Activated CD8-positive, alpha-beta memory T cell treated with anti-CD3 and anti-CD28 coated beads, Interleukin-2, amount 50 U/mL, for 1 hour (primary cell): Measurements from ENCODE around the gene MEIOB.
"Not testable (repeated sequence)": the region's sequence is repeated elsewhere in the genome, so short reads cannot be mapped to it uniquely, and the experiment has no call there.

Experiments
- DNase-seq: peaks from one replicate; pipeline ENCODE4 v3.0.0-alpha.2; 2020; ENCODE audit errors: extremely low read depth

Gene MEIOB, protein sequence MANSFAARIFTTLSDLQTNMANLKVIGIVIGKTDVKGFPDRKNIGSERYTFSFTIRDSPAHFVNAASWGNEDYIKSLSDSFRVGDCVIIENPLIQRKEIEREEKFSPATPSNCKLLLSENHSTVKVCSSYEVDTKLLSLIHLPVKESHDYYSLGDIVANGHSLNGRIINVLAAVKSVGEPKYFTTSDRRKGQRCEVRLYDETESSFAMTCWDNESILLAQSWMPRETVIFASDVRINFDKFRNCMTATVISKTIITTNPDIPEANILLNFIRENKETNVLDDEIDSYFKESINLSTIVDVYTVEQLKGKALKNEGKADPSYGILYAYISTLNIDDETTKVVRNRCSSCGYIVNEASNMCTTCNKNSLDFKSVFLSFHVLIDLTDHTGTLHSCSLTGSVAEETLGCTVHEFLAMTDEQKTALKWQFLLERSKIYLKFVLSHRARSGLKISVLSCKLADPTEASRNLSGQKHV

DNA sequence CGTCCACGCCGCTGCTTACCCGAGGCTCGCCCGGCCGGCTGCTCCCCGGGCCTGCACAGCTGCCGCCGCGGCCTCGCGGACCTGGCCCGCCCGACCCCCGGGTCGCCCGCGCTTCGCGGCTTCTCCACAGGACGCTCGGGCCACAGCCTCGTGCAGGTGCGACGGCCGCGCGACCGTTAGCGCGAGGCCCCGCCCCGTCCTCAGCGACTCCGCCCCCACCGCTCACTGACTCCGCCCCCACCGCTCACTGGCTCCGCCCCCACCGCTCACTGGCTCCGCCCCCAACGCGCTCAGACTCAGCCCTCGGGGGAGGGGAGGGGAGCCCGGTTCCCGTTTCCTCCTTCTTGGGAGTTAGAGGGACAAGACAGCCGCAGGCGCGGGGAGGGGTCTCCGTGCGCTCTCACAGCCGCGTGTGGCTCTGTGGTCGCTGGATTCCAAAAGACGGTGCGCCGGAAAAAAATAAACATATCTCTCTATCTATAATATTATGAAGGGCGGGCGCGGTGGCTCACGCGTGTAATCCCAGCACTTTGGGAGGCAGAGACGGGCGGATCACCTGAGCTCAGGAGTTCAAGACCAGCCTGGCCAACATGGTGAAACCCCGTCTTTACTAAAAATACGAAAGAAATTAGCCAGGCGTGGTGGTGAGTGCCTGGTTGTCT, at the start of gene MEIOB:
MEIOB (minus strand) TSS at position 191 of the 662 bp plus-strand sequence. CDS start 3,989 bp downstream, outside the sequence.
- DNase-seq: no peak

GRCh38 chr16:1920727-1921171, 48.8 kb upstream of the MEIOB start:
- no peak for DNase-seq

GRCh38 chr16:1920122-1920521, 48.2 kb upstream of the MEIOB start:
- not testable (repeated sequence) for DNase-seq

DNA sequence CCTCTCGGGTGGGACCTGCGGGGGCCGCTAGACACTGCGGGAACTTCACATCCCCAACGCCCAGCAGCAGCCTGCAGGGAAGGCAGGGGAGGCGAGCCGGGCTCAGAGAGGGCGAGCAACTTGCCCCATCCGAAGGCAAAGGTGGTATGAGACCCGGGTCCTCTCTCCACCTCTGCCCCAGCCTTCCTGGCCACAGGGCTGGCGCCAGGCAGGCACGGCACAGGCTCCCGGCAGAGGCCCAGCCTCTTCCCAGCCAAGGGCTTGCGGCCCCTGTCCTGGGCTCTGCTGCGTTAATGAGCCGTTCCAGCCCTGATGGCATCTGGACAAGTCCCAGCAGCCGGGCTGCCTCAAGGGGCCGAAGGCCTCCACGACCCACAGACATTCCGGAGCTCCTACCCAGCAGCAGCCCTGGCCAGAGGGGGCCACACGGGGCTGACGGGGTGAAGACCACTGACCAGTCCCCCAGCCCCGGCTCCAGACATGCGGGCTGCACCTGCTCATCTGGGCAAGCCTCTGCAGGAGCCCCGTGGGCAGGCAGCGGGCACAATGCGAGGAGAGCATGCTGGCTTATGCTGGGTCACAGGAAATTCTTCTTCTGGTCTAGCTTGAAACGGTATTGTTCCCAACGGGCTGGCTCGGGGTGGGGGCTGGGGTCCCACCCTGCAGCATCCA, 47.5 kb upstream of the MEIOB start:
- no peak for DNase-seq

- no peak for DNase-seq
These were observed 46.7 kb upstream of the MEIOB start, which contains the start of gene HS3ST6 for GRCh38 chr16:1918351-1919326. Gene HS3ST6 (minus strand): TSS chr16:1918415. CDS start chr16:1918323, 92 bp downstream.

- no peak for DNase-seq
These were observed 45.8 kb upstream of the MEIOB start for GRCh38 chr16:1917665-1918350.

DNA sequence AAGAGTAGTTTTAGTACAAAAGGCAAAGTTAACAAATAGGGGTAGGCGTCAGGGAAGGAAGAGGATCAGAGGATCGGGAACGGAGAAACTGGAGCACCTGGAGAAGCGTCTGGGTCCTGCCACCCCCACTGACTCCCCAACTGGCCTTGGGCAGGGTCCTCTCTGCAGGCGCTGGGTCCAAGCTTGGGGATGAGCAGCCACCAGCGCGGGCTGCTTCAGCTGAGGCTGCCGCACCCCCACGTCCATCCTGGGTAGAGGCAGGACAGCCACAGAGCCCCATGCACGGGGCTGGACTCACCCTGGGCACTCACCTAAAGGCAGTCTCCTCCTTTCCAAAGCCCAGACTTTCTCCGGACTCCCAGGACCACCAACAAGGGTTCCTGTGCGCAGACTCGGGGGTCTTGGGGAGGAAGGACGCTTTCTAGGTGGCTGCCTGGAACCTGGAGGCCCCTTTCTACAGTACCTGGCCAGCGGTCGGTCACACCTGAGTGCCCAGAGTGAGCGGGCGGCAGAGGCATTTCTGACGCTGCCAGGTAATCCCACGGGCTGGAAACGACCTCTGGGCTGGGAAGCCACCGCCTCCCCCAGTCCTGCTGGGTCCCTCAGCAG, 45.2 kb upstream of the MEIOB start:
- no peak for DNase-seq

GRCh38 chr16:1916640-1916990, 44.7 kb upstream of the MEIOB start:
- DNase-seq: no peak

- no peak for DNase-seq
These were observed 44.0 kb upstream of the MEIOB start for GRCh38 chr16:1915732-1916639.

DNA sequence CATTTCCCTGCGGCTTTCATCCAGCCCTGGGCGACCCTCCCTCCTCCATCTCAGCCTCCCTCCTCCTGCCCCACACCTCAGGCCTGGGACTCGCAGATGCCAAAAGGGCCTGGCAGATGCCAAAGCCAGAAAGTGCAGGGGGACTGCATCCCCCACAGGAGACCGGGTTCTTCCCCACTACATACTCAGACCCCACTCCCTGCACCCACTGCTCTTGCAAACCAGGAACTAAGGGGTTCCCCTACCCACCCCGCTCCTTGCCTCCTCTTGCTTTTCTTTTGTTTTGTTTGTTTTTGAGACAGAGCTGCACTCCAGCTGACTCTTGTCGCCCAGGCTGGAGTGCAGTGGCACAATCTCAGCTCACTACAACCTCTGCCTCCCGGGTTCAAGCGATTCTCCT, 43.0 kb upstream of the MEIOB start:
- no peak for DNase-seq

DNA sequence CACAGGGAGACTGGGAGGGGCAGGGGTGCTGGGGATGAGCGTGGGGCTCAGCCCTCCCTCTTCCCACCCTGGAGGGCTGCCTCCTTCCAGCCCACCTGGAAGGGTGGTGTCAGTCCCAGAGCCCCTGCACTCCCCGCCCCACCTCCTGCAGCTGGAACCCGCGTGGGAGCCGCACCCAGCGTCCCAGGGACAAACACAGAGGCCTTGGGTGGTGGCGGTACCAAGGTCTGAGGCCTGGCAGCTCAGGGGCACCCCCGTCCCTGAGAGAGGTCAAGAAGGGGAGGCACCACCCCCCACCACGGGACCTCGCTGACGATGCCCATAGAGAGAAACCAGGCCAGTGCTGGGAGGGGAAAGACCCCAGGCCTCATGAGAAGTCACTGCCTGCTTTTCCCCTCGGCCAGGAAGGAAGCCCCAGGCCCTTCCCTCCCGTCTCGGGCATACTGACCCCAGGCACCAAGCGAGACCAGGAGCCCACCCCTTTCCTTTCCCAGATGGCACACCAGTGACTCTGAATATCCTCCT, 42.2 kb upstream of the MEIOB start:
- DNase-seq: no peak

DNA sequence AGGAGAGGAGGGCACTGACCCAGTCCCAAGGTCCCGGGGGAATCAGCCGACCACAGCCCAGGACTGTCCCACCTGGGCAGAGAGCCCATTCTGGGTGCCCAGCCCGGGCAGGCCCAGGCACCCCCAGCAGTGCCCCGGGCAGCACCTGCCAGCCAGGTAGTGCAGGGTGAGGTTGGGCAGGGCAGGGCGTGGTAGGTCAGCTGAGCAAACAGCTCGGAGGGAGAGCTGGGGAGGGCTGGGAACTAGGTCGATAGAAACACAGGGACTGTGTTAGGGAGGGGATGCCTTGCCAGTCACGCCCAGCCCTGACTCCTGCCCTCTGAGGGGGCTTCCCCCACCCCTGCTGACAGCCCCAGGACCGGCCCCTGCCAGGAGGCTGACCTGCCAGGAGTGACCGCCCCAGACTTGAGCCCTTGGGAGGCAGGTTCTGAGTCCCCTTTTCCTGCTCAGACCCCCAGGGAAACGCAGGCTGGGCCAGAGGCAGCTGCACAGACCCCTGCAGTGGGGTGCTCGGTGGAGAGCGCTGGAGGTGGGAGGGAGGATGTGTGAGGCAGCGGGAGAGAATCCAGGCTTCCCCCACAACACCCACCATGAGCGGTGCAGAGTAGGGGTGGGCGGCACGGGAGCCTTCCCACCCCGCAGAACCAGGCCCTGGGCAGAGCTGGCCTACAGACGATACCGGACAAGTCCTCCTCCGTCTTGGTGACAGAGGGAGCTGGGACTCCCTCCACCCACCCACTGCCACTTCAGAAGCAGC, 41.5 kb upstream of the MEIOB start:
- no peak for DNase-seq

DNA sequence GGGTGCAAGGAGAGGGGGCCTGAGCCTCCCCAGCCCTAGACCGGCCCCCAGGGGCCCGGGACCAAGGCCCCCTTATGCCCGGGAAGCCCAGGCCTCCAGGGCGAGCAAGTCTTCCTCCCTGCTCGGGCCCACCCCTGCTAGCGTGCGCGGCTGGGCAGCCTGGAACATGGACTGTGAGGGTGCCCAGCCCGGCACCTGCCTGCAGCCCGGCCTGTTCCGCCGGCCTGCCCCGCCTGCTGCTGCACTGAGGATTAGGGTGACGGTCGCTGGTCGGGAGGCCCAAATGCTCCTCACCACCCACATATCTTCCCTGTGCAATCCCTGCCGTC, 40.2 kb upstream of the MEIOB start:
- no peak for DNase-seq

DNA sequence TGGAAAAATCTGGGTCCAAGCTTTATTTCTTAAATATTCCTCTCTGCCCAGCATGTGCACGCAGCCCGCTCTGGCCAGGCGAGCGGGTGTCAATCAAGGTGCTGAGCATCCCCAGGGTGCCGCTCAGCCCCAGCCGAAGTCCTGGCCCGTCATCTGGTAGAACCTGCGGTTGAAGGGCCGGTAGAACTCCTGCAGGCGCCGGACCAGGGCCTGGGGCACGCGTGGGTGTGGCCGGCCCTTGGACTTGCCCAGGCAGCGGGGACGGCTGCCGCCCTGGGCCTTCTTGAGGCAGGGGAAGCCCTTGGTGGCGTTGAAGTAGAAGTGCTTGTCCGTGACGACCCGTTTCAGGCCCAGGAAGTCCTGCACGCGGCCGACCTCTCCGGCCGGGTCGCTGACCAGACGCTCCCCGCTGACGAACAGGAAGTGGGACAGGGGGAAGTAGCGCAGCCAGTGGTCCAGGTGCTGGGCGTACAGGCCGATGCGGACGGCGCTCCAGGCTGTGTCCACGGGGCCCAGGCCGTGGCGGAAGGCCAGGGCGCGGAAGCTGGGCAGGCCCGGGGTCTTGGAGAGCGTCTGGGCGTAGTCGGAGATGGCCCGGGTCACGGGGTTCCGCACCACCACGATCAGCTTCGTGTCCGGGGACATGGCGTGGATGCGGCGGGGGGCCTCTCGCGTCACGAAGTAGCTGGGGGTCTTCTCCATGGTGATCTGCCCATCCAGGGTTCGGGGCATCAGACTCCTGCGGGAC, 39.7 kb upstream of the MEIOB start:
- no peak for DNase-seq

GRCh38 chr16:1909561-1910231, 37.7 kb upstream of the MEIOB start:
- no peak for DNase-seq

GRCh38 chr16:1908983-1909382, 37.0 kb upstream of the MEIOB start:
- no peak for DNase-seq

DNA sequence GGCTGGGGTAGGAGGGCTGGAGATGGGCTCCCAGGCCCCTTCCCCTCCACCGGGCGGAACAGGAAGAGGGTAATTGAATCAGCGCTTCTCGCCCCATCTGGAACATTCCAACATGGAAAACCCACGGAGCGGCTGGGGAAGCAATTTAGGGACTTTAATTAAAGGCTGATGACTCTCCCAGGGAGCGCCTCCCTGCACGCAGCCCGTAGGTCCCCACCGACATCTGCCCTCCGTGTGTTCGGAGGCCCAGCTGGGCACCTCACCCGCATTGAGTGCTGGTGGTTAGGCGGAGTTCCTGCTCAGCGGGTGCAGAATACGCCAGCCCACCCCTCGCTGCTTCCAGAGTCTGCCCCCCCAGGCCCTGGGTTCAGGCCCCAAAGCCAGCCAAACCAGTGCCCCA, 36.2 kb upstream of the MEIOB start:
- DNase-seq: no peak
